Measurements from ENCODE around the gene CCDC27.
"Not testable (repeated sequence)": the region's sequence is repeated elsewhere in the genome, so short reads cannot be mapped to it uniquely, and the experiment has no call there.

Gene CCDC27

DNA sequence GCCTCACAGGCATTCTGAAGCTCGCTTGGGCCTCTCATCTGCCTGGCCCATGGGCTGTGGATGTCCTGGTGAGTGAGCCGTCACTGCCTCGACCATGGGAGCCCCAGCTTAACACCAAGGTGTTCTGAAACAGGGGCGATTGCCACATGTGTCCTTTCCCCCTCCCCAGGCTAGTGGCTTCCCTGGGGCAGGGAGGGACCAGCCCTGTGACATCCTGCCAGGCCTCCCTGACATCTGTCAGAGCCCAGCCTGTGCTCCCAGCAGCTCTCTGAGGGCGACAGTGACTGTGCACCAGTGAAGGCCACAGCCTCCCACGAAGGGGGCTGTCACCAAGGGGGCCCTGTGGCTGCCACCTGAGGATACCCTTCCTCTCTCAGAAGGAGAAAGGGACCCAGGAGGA, 35.9 kb upstream of the CCDC27 start:
- no peak overlapping the region for H3K9ac ChIP-seq
- H3K27me3 ChIP-seq = peaks cover 11 to 32% (median 24%) of the 10 kb centered on the region in 11 experiments
- H3K36me3 ChIP-seq = no peaks in the 10 kb centered on the region
- H3K9me3 ChIP-seq (replicated peaks in 1 of 11) = no peaks in the 10 kb centered on the region
- no peak overlapping the region for H3K4me3 ChIP-seq
- no peak overlapping the region for H3K27ac ChIP-seq
- H3K4me1 ChIP-seq = peaks cover 26 to 49% (median 35%) of the 10 kb centered on the region in 10 experiments
- H3K4me2 ChIP-seq = no peak overlapping the region
- H4K20me1 ChIP-seq = peaks cover 0 to 11% (median 0%) of the 10 kb centered on the region in 11 experiments; a peak in 4 of 22 replicates
- TF ChIP-seq Cebpa-rat (IDR thresholded peaks at IDR 0.05) = no peak

DNA sequence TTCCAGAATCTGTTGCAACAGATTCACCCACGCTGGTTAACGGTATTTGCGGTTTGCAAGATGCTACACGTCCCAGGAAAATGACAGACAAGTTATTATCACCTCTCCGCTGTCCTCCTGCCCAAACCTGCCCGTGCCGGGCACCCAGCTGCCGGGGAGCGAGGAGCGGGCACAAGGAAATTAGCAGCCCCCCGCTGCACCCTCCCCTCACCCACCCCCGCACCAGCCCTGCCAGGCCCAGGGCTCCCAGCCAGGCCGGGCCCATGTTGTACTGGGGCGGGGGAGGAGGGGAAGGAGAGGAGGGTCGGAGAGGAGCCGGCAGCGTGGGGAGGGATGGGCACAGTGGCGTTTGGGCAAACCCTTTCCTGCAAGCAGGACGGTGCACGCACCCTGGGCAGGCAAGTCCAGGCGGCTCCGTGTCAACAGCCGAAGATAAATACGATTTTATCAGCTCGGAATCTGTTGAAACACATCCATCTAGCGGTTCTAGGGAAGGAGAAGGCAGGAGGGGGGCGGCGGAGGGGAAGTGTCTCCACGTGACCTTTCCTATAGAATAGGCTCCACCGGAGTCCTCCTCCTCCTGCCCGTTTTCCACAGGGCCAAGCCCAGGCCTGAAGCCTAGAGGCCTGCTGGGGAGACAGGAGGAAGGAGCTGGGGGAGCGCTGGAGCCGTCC, 35.1 kb upstream of the CCDC27 start:
- peaks cover 0 to 11% (median 0%) of the 10 kb centered on the region in 11 experiments; a peak in 4 of 22 replicates for H4K20me1 ChIP-seq
- H3K9me3 ChIP-seq (replicated peaks in 1 of 11) = no peaks in the 10 kb centered on the region
- H3K4me3 ChIP-seq = no peak overlapping the region
- H3K9ac ChIP-seq = no peak overlapping the region
- H3K27me3 ChIP-seq = peaks cover 3 to 24% (median 15%) of the 10 kb centered on the region in 11 experiments
- TF ChIP-seq Cebpa-rat (IDR thresholded peaks at IDR 0.05) = no peak
- peaks cover 26 to 57% (median 38%) of the 10 kb centered on the region in 10 experiments for H3K4me1 ChIP-seq
- 0 out of 22 replicates have a peak overlapping the region, but pooled peaks of 2 of the 11 experiments have one; percentile 5 to 81 for H3K4me2 ChIP-seq
- no peaks in the 10 kb centered on the region for H3K36me3 ChIP-seq
- H3K27ac ChIP-seq = no peak overlapping the region

DNA sequence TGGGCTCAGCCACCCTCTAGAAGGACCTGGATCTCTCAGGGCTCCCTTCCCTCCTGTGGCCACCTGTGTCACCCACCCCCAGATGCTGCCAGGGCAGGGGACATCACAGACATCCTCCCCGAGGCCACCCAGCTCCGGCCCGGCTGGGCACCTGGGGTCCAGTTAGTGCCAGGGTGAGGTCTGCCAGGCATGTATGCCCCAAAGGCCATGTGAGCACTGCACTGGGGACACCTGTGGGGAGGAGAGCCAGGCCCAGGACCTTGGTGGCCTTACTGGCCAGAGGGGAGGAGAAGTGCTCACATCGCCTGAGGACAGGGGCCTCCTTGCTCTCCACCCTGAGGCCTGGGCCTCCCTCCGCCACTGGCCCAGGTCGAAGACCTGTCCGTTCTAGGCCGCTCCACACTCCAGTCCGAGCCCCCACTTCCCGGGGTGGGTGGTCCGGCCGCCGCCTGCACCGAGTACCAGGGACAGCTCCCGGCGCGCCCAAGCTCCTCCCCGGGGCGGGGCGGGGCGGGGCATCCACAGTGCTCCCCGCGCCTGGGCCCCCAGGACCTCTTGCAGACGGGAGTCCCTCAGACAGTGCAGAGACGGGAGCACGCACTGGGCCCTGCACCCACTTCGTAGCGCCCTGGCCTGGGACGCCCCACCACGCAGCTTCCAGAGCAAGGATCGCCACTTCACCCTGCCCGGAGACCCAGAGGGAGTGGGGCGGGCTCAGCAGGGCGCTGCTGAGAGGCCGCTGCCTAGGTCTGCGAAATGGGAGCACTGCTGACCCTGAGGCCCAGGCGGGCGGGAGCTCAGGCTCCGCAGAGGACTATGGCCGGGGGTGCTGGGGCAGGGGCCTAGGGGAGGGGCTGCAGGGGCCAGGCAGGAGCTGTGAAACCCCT, 34.3 kb upstream of the CCDC27 start:
- Histone ChIP-seq H3K4me2 (peak overlapping the region; percentile 5 to 81 (median 73); a peak in 17 of 22 replicates), H3K27me3 (peaks cover 0 to 16% (median 8%) of the 10 kb centered on the region in 11 experiments; a peak in 12 of 22 replicates), H3K27ac (no peak overlapping the region), H3K36me3 (no peaks in the 10 kb centered on the region), H3K9ac (no peak overlapping the region), H4K20me1 (peaks cover 0 to 11% (median 0%) of the 10 kb centered on the region in 11 experiments; a peak in 3 of 22 replicates), H3K4me1 (peaks cover 26 to 57% (median 38%) of the 10 kb centered on the region in 10 experiments), H3K4me3 (no peak overlapping the region), H3K9me3 (replicated peaks in 1 of 11) (no peaks in the 10 kb centered on the region)
- TF ChIP-seq Cebpa-rat (IDR thresholded peaks at IDR 0.05) = no peak

DNA sequence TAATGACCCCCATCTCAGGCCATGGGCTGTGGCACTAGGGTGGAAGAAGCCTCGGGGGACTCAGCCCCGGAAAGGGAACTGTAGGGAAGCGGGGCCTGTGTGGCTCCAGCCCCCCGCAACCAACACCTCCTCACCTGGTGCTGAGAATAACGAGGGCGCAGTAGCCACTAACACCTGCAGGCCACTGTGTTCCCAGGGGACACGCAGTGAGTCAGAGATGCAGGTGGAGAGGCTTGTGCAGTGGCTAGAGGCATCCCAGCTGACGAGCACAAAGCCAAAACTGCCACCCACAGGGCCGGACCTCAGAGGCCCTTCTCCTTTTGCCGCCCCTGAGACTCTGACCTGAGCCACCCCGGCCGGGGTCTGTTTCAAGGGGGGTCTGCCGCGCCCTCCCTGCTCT, 33.5 kb upstream of the CCDC27 start:
- no peaks in the 10 kb centered on the region for H3K9me3 ChIP-seq (replicated peaks in 1 of 11)
- peaks cover 26 to 52% (median 38%) of the 10 kb centered on the region in 10 experiments for H3K4me1 ChIP-seq
- TF ChIP-seq Cebpa-rat (IDR thresholded peaks at IDR 0.05) = no peak
- H3K9ac ChIP-seq = no peak overlapping the region
- H3K4me3 ChIP-seq = no peak overlapping the region
- peak overlapping the region; percentile 66 to 81 (median 75); a peak in 20 of 22 replicates for H3K4me2 ChIP-seq
- peaks cover 0 to 11% (median 0%) of the 10 kb centered on the region in 11 experiments; a peak in 3 of 22 replicates for H4K20me1 ChIP-seq
- H3K36me3 ChIP-seq = no peaks in the 10 kb centered on the region
- H3K27me3 ChIP-seq = peaks cover 0 to 9% (median under 1%) of the 10 kb centered on the region in 11 experiments; a peak in 5 of 22 replicates
- no peak overlapping the region for H3K27ac ChIP-seq

DNA sequence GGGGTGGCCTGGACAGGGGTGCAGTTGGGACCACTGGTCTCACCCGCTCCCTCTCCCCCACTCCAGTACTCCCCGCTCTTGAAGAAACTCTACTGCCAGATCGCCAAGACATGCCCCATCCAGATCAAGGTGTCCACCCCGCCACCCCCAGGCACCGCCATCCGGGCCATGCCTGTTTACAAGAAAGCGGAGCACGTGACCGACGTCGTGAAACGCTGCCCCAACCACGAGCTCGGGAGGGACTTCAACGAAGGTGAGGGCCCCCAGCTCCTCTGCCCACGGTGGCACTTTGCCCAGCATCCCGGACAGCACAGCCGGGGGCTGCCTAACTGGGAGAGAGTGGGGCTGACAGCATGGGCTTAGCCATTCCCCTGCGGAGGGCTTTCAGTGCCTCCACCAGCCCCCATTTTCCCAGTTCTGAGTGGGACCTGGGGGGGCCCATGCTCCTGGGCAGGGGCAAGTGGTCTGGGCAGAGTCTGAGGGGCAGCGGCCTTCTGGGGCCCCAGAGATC, 30.2 kb upstream of the CCDC27 start:
- H3K4me1 ChIP-seq = peaks cover 26 to 46% (median 38%) of the 10 kb centered on the region in 10 experiments
- no peaks in the 10 kb centered on the region for H3K27me3 ChIP-seq
- H3K9me3 ChIP-seq (replicated peaks in 1 of 11) = no peaks in the 10 kb centered on the region
- no peak overlapping the region for H3K9ac ChIP-seq
- H4K20me1 ChIP-seq = peaks cover 0 to 3% (median 0%) of the 10 kb centered on the region in 11 experiments; a peak in 2 of 22 replicates
- H3K36me3 ChIP-seq = no peaks in the 10 kb centered on the region
- H3K27ac ChIP-seq = no peak overlapping the region
- no peak for TF ChIP-seq Cebpa-rat (IDR thresholded peaks at IDR 0.05)
- peak overlapping the region in 5 of 11 experiments; percentile 5 to 81 (median 30); a peak in 2 of 22 replicates for H3K4me2 ChIP-seq
- no peak overlapping the region for H3K4me3 ChIP-seq

DNA sequence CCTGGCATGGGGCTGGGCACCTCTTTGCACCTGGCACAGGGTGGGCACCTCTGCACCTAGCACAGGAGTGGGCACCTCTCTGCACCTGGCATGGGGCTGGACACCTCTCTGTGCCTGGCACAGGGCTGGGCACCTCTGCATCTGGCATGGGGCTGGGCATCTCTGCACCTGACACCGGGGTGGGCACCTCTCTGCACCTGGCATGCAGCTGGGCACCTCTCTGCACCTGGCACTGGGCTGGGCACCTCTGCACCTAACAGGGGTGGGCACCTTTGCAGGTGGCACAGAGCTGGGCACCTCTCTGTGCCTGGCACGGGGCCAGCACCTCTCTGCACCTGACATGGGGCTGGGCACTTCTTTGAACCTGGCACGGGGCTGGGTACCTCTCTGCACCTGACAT, 29.4 kb upstream of the CCDC27 start:
- Histone ChIP-seq H3K4me3 (no peak overlapping the region), H3K9ac (no peak overlapping the region), H3K27me3 (peaks cover 0 to 4% (median 0%) of the 10 kb centered on the region in 11 experiments; a peak in 1 of 22 replicates), H3K27ac (no peak overlapping the region), H4K20me1 (peaks cover 0 to 5% (median 0%) of the 10 kb centered on the region in 11 experiments; a peak in 1 of 22 replicates), H3K4me1 (peaks cover 26 to 43% (median 37%) of the 10 kb centered on the region in 10 experiments), H3K36me3 (no peaks in the 10 kb centered on the region), H3K9me3 (replicated peaks in 1 of 11) (no peaks in the 10 kb centered on the region), H3K4me2 (no peak overlapping the region)
- no peak for TF ChIP-seq Cebpa-rat (IDR thresholded peaks at IDR 0.05)

DNA sequence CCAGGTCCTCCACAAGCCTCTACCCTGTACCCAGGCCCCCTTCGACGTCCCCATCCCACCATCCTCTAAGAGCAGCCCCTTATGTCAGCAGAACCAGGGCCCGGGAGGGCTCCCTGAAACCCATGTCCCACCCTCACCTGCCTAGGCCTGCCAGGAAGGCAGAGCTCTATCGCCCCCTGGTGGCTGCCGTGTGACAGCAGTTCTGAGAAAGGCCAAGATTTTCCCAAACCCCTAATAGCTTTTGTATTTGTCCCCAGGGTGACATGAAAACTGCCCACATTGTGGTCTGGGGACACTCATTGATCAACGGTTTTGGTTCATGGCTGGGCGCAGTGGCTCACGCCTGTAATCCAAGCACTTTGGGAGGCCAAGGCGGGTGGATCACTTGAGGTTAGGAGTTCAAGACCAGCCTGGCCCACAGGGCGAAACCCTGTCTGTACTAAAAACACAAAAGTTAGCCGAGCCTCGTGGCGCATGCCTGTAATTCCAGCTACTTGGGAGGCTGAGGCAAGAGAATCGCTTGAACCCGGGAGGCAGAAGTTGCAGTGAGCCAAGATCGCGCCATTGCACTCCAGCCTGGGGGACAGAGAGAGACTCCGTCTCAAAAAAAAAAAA, 27.7 kb upstream of the CCDC27 start:
- Histone ChIP-seq H3K4me1 (peaks cover 14 to 35% (median 23%) of the 10 kb centered on the region in 10 experiments), H3K27me3 (peaks cover 0 to 13% (median 0%) of the 10 kb centered on the region in 11 experiments; a peak in 4 of 22 replicates)
- not testable (repeated sequence) for H3K4me2 ChIP-seq; H3K9me3 ChIP-seq (replicated peaks in 1 of 11); H3K9ac ChIP-seq; H3K36me3 ChIP-seq; H3K27ac ChIP-seq; H4K20me1 ChIP-seq; H3K4me3 ChIP-seq

DNA sequence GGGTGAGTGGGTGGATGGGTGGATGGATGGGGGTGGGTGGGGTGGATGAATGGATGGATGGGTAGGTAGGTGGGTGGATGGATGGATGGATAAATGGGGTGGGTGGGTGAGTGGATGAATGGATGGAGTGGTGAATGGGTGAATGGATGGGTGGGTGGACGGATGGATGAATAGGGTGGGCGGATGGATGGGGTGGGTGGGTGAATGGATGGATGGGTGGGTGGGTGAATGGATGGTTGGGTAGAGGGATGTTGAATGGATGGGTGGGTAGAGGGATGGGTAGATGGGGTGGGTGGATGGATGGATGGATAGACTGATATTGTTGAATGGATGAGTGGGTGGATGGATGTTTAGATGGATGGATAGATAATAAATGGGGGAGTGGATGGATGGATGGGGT, 26.9 kb upstream of the CCDC27 start:
- Histone ChIP-seq H3K27me3 (peaks cover 0 to 21% (median 2%) of the 10 kb centered on the region in 11 experiments; a peak in 9 of 22 replicates), H3K9ac (no peak overlapping the region), H3K9me3 (replicated peaks in 1 of 11) (no peaks in the 10 kb centered on the region), H3K27ac (no peak overlapping the region), H3K4me1 (peaks cover 13 to 35% (median 23%) of the 10 kb centered on the region in 10 experiments), H3K4me2 (no peak overlapping the region), H3K36me3 (no peaks in the 10 kb centered on the region), H4K20me1 (peaks cover 0 to 11% (median 0%) of the 10 kb centered on the region in 11 experiments; a peak in 2 of 22 replicates), H3K4me3 (no peak overlapping the region)
- no peak for TF ChIP-seq Cebpa-rat (IDR thresholded peaks at IDR 0.05)

Data from BLaER1 treated with 17β-estradiol and CSF1 and Interleukin-3, amounts not matched to agents 10 nM and 100 nM (cell line).